GM19239 (cell line): ENCODE results near the gene CHST11.

Experiments used
- DNase-seq: peaks from one replicate; pipeline ENCODE4 v3.0.0; 2011; ENCODE audit warnings: low spot score; ENCODE audit not compliant: insufficient read length
- FAIRE-seq: peaks from 2 replicates; lab custom pipeline; 2011; peaks lifted over from hg19 to GRCh38; lab: Jason Lieb, UNC

CHST11 gene

GRCh38 chr12:104720339-104721038 is 263.7 kb downstream of the CHST11 start:
- FAIRE-seq (peak; percentile 87), DNase-seq (peak; percentile 42)

GRCh38 chr12:104721039-104721405 is 264.3 kb downstream of the CHST11 start:
- FAIRE-seq: peak; percentile 4

GRCh38 chr12:104721936-104722335 is 265.2 kb downstream of the CHST11 start:
- DNase-seq: no peak
- no peak for FAIRE-seq

More at GRCh38 chr12:104721039-104721405, 264.3 kb downstream of the CHST11 start:
- no peak for DNase-seq

GRCh38 chr12:104722601-104723534 is 266.1 kb downstream of the CHST11 start:
- DNase-seq (peak; percentile 34), FAIRE-seq (peak; percentile 70)

GRCh38 chr12:104723895-104724294 is 267.1 kb downstream of the CHST11 start:
- no peak for DNase-seq
- FAIRE-seq: no peak

- FAIRE-seq (no peak), DNase-seq (no peak)
These were observed 268.3 kb downstream of the CHST11 start for GRCh38 chr12:104724992-104725585.

GRCh38 chr12:104725610-104726009 is 268.9 kb downstream of the CHST11 start:
- FAIRE-seq: no peak

GRCh38 chr12:104727726-104728465 is 271.1 kb downstream of the CHST11 start:
- DNase-seq (no peak), FAIRE-seq (no peak)

More at GRCh38 chr12:104725610-104726009, 268.9 kb downstream of the CHST11 start:
- DNase-seq: no peak

- DNase-seq: no peak
- FAIRE-seq: no peak
These were observed 272.3 kb downstream of the CHST11 start for GRCh38 chr12:104729091-104729490.

- FAIRE-seq (no peak), DNase-seq (no peak)
These were observed 273.1 kb downstream of the CHST11 start for GRCh38 chr12:104729610-104730446.

GRCh38 chr12:104730763-104731162 is 274.0 kb downstream of the CHST11 start:
- DNase-seq (no peak), FAIRE-seq (no peak)

- DNase-seq (no peak), FAIRE-seq (no peak)
These were observed 277.0 kb downstream of the CHST11 start for GRCh38 chr12:104733717-104734175.

GRCh38 chr12:104734541-104735095 is 277.9 kb downstream of the CHST11 start:
- FAIRE-seq (no peak), DNase-seq (no peak)

- FAIRE-seq (no peak), DNase-seq (no peak)
These were observed 279.1 kb downstream of the CHST11 start for GRCh38 chr12:104735801-104736200.

GRCh38 chr12:104736307-104736706 is 279.6 kb downstream of the CHST11 start:
- FAIRE-seq (no peak), DNase-seq (no peak)

- no peak for DNase-seq
These were observed 280.4 kb downstream of the CHST11 start for GRCh38 chr12:104737113-104737512.

GRCh38 chr12:104737791-104738301 is 281.1 kb downstream of the CHST11 start:
- DNase-seq (no peak), FAIRE-seq (no peak)

More at GRCh38 chr12:104737113-104737512, 280.4 kb downstream of the CHST11 start:
- no peak for FAIRE-seq

GRCh38 chr12:104738331-104738730 is 281.6 kb downstream of the CHST11 start:
- FAIRE-seq: peak; percentile 72
- no peak for DNase-seq
